WTC11 (cell line): ENCODE data around the gene CATSPER1. TPM values are rescaled to one million over a fixed set of nuclear protein-coding genes. Genes with fewer than 3 reads are reported as not detected.

Experiments used
- ATAC-seq: fragments of 200-7000 bp; cut with Tn5 transposase; 2 replicates; pipeline ENCODE4 v1.10.0; 2021; ENCODE audit warnings: mild to moderate bottlenecking, moderate library complexity
- CTCF ChIA-PET: fragments of 300-600 bp; sonication (Branson Sonifier 250); formaldehyde crosslinking; loops from one replicate; lab custom pipeline; 2021; ENCODE audit warnings: antibody characterized with exemption; lab: Charles Lee
- POLR2A ChIA-PET: fragments of 350-600 bp; sonication (Branson Sonifier 250); formaldehyde crosslinking; loops from one replicate; lab custom pipeline; 2021; ENCODE audit warnings: antibody characterized with exemption; lab: Charles Lee
- DNase-seq: peaks from one replicate; pipeline ENCODE4 v3.0.0; 2021; ENCODE audit warnings: low spot score
- H3K27ac Mint-ChIP-seq: 2 replicates; pipeline ENCODE4 v1.8.0; 2021; ENCODE audit warnings: mixed read lengths
- H3K27me3 Mint-ChIP-seq: 2 replicates; pipeline ENCODE4 v1.8.0; 2021; ENCODE audit warnings: low read depth, mild to moderate bottlenecking, moderate library complexity, mixed read lengths
- H3K36me3 Mint-ChIP-seq: 2 replicates; pipeline ENCODE4 v1.8.0; 2021; ENCODE audit warnings: mixed read lengths
- H3K4me1 Mint-ChIP-seq: 2 replicates; pipeline ENCODE4 v1.8.0; 2022; ENCODE audit warnings: mixed read lengths
- H3K4me3 Mint-ChIP-seq: 2 replicates; pipeline ENCODE4 v1.8.0; 2021; ENCODE audit warnings: mild to moderate bottlenecking, moderate library complexity, mixed read lengths
- H3K9me3 Mint-ChIP-seq: 2 replicates; pipeline ENCODE4 v1.8.0; 2021; ENCODE audit warnings: mixed read lengths
- CBFB ChIP-seq: sonication (generic); formaldehyde crosslinking; IDR thresholded peaks from 2 replicates; pipeline ENCODE4 v1.8.1; 2022; ENCODE audit warnings: mild to moderate bottlenecking, low read depth, missing genetic modification reagents
- CREB1 ChIP-seq: sonication (generic); formaldehyde crosslinking; IDR thresholded peaks from 2 replicates; pipeline ENCODE4 v1.8.0; 2023; ENCODE audit warnings: mild to moderate bottlenecking, missing genetic modification reagents
- ESRRA ChIP-seq: sonication (generic); formaldehyde crosslinking; IDR thresholded peaks from 2 replicates; pipeline ENCODE4 v1.8.1; 2022; ENCODE audit warnings: mild to moderate bottlenecking, missing genetic modification reagents, borderline replicate concordance
- HMGA2 ChIP-seq: fragments of 250-450 bp; sonication (Bioruptor Pico); IDR thresholded peaks from 2 replicates; pipeline ENCODE4 v1.4.0; 2021; ENCODE audit warnings: mild to moderate bottlenecking, moderate library complexity
- NFATC4 ChIP-seq: fragments of 250-450 bp; sonication (Bioruptor Pico); IDR thresholded peaks from 2 replicates; pipeline ENCODE4 v1.9.0; 2021; ENCODE audit warnings: mild to moderate bottlenecking
- NR1H2 ChIP-seq: sonication (generic); formaldehyde crosslinking; IDR thresholded peaks from 2 replicates; pipeline ENCODE4 v1.9.0; 2021; ENCODE audit warnings: mild to moderate bottlenecking, moderate library complexity, missing genetic modification reagents
- PRRX2 ChIP-seq: fragments of 250-450 bp; sonication (Bioruptor Pico); IDR thresholded peaks from 2 replicates; pipeline ENCODE4 v1.8.0; 2021; ENCODE audit warnings: mild to moderate bottlenecking
- ZNF232 ChIP-seq: sonication (generic); formaldehyde crosslinking; IDR thresholded peaks from 2 replicates; pipeline ENCODE4 v1.8.0; 2022; ENCODE audit warnings: mild to moderate bottlenecking, missing genetic modification reagents
- ZNF671 ChIP-seq: fragments of 250-450 bp; sonication (Bioruptor Pico); IDR thresholded peaks from 2 replicates; pipeline ENCODE4 v1.8.0; 2021; ENCODE audit warnings: mild to moderate bottlenecking
- total RNA-seq: library from RNA; stranded (reverse); gene quantifications from 3 replicates; pipeline ENCODE4 v1.2.3, GENCODE V29; 2021
- TF ChIP-seq, protein P1 (sequence below): sonication (generic); formaldehyde crosslinking; IDR thresholded peaks from 2 replicates; pipeline ENCODE4 v1.8.1; 2022; ENCODE audit warnings: low read depth, missing genetic modification reagents, borderline replicate concordance
- TF ChIP-seq, protein P2 (sequence below): sonication (generic); formaldehyde crosslinking; IDR thresholded peaks from 2 replicates; pipeline ENCODE4 v1.8.1; 2022; ENCODE audit warnings: mild to moderate bottlenecking, moderate library complexity, missing genetic modification reagents
- TF ChIP-seq, protein P3 (sequence below): sonication (generic); formaldehyde crosslinking; IDR thresholded peaks from 2 replicates; pipeline ENCODE4 v1.8.0; 2022; ENCODE audit warnings: mild to moderate bottlenecking, missing genetic modification reagents
- TF ChIP-seq, protein P4 (sequence below): sonication (generic); formaldehyde crosslinking; conservative IDR thresholded peaks from 2 replicates; pipeline ENCODE4 v1.8.1; 2022; ENCODE audit warnings: mild to moderate bottlenecking, missing genetic modification reagents
- TF ChIP-seq, protein P5 (sequence below): sonication (generic); formaldehyde crosslinking; IDR thresholded peaks from 2 replicates; pipeline ENCODE4 v1.8.0; 2023; ENCODE audit warnings: missing genetic modification reagents, mild to moderate bottlenecking, borderline replicate concordance
- TF ChIP-seq, protein P6 (sequence below): sonication (generic); formaldehyde crosslinking; IDR thresholded peaks from 2 replicates; pipeline ENCODE4 v1.8.1; 2023; ENCODE audit warnings: mild to moderate bottlenecking, moderate library complexity, missing genetic modification reagents
- TF ChIP-seq, protein P7 (sequence below): sonication (generic); formaldehyde crosslinking; IDR thresholded peaks from 2 replicates; pipeline ENCODE4 v1.8.1; 2022; ENCODE audit warnings: mild to moderate bottlenecking, missing genetic modification reagents, moderate library complexity, borderline replicate concordance

CATSPER1 gene
- total RNA-seq, 1 experiment from 2014 or later: not detected

DNA sequence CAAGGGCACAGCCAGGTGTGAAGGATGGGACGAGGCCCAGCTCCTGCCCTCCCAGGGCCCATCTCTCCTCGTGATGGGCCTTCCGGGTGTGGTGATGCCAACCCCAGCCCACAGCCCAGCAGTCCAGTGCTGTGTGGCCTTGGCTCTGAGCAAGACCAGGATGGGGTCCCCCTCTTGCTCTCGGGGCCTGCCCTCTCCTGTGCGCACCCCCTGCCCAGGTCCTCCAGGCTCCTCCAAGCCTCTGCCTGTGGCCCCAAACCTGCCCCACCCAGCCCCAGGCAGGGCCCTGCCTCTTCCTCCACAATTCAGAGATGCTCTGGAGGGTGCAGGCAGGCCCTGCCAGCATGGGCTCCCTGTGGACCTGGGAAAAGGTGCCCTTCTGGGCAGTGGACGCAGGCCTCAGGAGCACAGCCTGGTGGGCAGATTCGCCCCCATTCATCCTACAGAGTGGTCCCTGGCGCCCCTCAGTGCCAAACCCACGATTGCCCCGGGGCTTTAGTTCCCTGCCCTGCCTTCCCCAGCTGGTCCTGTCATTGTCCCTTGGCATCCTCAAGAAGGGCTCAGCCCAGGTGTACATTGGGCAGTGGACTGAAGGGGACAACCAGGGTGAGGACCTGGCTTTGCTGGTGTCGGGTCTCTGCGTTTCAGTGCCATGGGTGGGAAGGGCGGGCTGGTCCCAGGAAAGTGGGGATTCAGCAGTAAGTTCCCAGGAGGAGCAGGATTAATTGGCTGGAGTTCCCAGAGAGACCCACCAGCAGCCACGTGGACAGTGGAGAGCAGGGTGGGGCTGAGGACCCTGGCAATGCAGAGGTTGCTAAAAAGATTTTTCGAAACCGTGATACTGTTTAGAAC, 44.1 kb downstream of the CATSPER1 start:
- no peak for DNase-seq
- CTCF ChIA-PET: interaction anchor here (0.8 to 1.4 kb wide), 4 partner anchors 38 to 202 kb away, joined by 3 to 7 read pairs (median 5); no protein-coding TSS in a partner anchor

DNA sequence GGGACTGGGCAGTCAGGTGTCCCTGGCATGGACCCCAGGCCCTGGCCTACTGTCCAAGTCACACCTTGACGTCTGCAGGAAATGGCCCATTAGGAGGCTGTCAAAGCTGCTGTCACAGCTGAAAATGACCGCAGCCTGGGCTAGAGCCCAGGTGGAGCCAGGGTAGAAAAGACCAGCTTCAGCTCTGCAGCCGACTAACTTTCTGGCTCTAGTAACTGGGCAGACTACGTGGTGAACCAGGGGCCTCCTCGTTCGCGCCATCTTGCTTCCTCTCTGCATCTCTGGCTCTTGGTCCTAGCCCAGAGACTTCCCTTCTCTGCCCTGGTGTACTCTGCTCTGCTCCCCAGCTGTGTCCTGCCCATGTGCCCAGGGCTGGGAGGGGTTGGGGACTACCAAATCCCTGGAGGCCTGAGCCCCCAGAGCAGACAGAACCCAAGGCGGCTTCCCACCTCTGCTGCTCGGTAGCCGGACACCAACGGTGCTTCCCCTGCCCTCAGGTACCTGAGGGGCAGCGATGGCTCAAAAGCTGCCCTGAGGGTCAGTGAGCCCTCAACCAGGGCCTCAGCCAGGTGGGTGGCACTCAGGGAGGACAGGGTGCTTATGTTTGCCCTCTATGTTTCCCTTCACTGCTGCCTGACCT, 45.1 kb downstream of the CATSPER1 start:
- Mint-ChIP-seq H3K36me3 (peaks cover 18% of the 10 kb centered on the region), H3K4me3 (no peak overlapping the region), H3K27me3 (no peaks in the 10 kb centered on the region), H3K9me3 (no peaks in the 10 kb centered on the region), H3K27ac (no peak overlapping the region), H3K4me1 (no peaks in the 10 kb centered on the region)
- no peak for ATAC-seq
- DNase-seq: no peak
- POLR2A ChIA-PET: no interaction called here
- CTCF ChIA-PET: interaction anchor here (0.8 to 1.4 kb wide), 4 partner anchors 39 to 201 kb away, joined by 3 to 7 read pairs (median 4); partner anchors contain the start of gene FIBP
- TF ChIP-seq, protein P1, sequence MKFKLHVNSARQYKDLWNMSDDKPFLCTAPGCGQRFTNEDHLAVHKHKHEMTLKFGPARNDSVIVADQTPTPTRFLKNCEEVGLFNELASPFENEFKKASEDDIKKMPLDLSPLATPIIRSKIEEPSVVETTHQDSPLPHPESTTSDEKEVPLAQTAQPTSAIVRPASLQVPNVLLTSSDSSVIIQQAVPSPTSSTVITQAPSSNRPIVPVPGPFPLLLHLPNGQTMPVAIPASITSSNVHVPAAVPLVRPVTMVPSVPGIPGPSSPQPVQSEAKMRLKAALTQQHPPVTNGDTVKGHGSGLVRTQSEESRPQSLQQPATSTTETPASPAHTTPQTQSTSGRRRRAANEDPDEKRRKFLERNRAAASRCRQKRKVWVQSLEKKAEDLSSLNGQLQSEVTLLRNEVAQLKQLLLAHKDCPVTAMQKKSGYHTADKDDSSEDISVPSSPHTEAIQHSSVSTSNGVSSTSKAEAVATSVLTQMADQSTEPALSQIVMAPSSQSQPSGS (CRISPR knock-in tag): no peak
- TF ChIP-seq CREB1 (CRISPR knock-in tag) (no peak), NFATC4 (CRISPR knock-in tag) (no peak)
- TF ChIP-seq, protein P2, sequence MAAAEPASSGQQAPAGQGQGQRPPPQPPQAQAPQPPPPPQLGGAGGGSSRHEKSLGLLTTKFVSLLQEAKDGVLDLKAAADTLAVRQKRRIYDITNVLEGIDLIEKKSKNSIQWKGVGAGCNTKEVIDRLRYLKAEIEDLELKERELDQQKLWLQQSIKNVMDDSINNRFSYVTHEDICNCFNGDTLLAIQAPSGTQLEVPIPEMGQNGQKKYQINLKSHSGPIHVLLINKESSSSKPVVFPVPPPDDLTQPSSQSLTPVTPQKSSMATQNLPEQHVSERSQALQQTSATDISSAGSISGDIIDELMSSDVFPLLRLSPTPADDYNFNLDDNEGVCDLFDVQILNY (CRISPR knock-in tag): no peak
- TF ChIP-seq, protein P3, sequence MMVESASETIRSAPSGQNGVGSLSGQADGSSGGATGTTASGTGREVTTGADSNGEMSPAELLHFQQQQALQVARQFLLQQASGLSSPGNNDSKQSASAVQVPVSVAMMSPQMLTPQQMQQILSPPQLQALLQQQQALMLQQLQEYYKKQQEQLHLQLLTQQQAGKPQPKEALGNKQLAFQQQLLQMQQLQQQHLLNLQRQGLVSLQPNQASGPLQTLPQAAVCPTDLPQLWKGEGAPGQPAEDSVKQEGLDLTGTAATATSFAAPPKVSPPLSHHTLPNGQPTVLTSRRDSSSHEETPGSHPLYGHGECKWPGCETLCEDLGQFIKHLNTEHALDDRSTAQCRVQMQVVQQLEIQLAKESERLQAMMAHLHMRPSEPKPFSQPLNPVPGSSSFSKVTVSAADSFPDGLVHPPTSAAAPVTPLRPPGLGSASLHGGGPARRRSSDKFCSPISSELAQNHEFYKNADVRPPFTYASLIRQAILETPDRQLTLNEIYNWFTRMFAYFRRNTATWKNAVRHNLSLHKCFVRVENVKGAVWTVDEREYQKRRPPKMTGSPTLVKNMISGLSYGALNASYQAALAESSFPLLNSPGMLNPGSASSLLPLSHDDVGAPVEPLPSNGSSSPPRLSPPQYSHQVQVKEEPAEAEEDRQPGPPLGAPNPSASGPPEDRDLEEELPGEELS (CRISPR knock-in tag): no peak
- TF ChIP-seq, protein P4, sequence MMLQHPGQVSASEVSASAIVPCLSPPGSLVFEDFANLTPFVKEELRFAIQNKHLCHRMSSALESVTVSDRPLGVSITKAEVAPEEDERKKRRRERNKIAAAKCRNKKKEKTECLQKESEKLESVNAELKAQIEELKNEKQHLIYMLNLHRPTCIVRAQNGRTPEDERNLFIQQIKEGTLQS (CRISPR knock-in tag): no peak

More for the DNA sequence above, 44.1 kb downstream of the CATSPER1 start:
- Mint-ChIP-seq H3K36me3 (peaks cover 11% of the 10 kb centered on the region), H3K27ac (no peak overlapping the region), H3K4me3 (no peak overlapping the region), H3K9me3 (no peaks in the 10 kb centered on the region)
- TF ChIP-seq, protein P5, sequence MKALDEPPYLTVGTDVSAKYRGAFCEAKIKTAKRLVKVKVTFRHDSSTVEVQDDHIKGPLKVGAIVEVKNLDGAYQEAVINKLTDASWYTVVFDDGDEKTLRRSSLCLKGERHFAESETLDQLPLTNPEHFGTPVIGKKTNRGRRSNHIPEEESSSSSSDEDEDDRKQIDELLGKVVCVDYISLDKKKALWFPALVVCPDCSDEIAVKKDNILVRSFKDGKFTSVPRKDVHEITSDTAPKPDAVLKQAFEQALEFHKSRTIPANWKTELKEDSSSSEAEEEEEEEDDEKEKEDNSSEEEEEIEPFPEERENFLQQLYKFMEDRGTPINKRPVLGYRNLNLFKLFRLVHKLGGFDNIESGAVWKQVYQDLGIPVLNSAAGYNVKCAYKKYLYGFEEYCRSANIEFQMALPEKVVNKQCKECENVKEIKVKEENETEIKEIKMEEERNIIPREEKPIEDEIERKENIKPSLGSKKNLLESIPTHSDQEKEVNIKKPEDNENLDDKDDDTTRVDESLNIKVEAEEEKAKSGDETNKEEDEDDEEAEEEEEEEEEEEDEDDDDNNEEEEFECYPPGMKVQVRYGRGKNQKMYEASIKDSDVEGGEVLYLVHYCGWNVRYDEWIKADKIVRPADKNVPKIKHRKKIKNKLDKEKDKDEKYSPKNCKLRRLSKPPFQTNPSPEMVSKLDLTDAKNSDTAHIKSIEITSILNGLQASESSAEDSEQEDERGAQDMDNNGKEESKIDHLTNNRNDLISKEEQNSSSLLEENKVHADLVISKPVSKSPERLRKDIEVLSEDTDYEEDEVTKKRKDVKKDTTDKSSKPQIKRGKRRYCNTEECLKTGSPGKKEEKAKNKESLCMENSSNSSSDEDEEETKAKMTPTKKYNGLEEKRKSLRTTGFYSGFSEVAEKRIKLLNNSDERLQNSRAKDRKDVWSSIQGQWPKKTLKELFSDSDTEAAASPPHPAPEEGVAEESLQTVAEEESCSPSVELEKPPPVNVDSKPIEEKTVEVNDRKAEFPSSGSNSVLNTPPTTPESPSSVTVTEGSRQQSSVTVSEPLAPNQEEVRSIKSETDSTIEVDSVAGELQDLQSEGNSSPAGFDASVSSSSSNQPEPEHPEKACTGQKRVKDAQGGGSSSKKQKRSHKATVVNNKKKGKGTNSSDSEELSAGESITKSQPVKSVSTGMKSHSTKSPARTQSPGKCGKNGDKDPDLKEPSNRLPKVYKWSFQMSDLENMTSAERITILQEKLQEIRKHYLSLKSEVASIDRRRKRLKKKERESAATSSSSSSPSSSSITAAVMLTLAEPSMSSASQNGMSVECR (CRISPR knock-in tag): no peak
- TF ChIP-seq PRRX2: no peak
- no peak for TF ChIP-seq NR1H2
- no peak for TF ChIP-seq ESRRA (CRISPR knock-in tag)
- TF ChIP-seq, protein P3 (CRISPR knock-in tag): no peak
- TF ChIP-seq ZNF671 (CRISPR knock-in tag): no peak
- TF ChIP-seq, protein P6, sequence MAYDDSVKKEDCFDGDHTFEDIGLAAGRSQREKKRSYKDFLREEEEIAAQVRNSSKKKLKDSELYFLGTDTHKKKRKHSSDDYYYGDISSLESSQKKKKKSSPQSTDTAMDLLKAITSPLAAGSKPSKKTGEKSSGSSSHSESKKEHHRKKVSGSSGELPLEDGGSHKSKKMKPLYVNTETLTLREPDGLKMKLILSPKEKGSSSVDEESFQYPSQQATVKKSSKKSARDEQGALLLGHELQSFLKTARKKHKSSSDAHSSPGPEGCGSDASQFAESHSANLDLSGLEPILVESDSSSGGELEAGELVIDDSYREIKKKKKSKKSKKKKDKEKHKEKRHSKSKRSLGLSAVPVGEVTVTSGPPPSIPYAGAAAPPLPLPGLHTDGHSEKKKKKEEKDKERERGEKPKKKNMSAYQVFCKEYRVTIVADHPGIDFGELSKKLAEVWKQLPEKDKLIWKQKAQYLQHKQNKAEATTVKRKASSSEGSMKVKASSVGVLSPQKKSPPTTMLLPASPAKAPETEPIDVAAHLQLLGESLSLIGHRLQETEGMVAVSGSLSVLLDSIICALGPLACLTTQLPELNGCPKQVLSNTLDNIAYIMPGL (CRISPR knock-in tag): no peak
- no peak for TF ChIP-seq ZNF232 (CRISPR knock-in tag)
- TF ChIP-seq, protein P7, sequence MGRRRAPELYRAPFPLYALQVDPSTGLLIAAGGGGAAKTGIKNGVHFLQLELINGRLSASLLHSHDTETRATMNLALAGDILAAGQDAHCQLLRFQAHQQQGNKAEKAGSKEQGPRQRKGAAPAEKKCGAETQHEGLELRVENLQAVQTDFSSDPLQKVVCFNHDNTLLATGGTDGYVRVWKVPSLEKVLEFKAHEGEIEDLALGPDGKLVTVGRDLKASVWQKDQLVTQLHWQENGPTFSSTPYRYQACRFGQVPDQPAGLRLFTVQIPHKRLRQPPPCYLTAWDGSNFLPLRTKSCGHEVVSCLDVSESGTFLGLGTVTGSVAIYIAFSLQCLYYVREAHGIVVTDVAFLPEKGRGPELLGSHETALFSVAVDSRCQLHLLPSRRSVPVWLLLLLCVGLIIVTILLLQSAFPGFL (CRISPR knock-in tag): no peak
- TF ChIP-seq CBFB: no peak
- no peak for TF ChIP-seq HMGA2 (CRISPR knock-in tag)
- TF ChIP-seq NFATC4 (CRISPR knock-in tag): no peak
- TF ChIP-seq, all 79 proteins: peak for 0
- no peak; the same call in 1 of the 2 replicates for ATAC-seq
- POLR2A ChIA-PET: no interaction called here
- H3K27me3 Mint-ChIP-seq: no peaks in the 10 kb centered on the region
- no peaks in the 10 kb centered on the region for H3K4me1 Mint-ChIP-seq
